ENCODE results near the gene FRRS1. TPM values are rescaled to one million over a fixed set of nuclear protein-coding genes. Genes with fewer than 3 reads are reported as not detected.

FRRS1 gene
- polyA plus RNA-seq, 4 donors, result 0.45 to 8.4 (median 1.7) TPM

GRCh38 chr1:99749504-99750347 is 16.7 kb downstream of the FRRS1 start:
- peaks cover 0 to 7% (median 0%) of the 10 kb centered on the region in 3 donors for H3K4me1 ChIP-seq (ENCODE audit: control insufficient read depth in 3 of 3, insufficient read depth in 2 of 3, low read depth in 1 of 3, low read length in 2 of 3)
- FAIRE-seq, result no peak
- peaks cover 0 to 8% (median 2%) of the 10 kb centered on the region in 3 donors for H3K36me3 ChIP-seq (ENCODE audit: control insufficient read depth in 3 of 3, insufficient read depth in 2 of 3, low read depth in 1 of 3, low read length in 3 of 3)
- H3K27me3 ChIP-seq (ENCODE audit: control insufficient read depth in 3 of 3, insufficient read depth in 3 of 3, low read length in 3 of 3), result no peaks in the 10 kb centered on the region
- DNase-seq, result no peak
- H3K4me3 ChIP-seq (ENCODE audit: low read depth in 1 of 3, low read length in 3 of 3), result no peak overlapping the region
- 60 to 77% (median 65%) methylated on average over 2 of the region's 2 CpGs for WGBS, 3 donors
- no peak overlapping the region for H3K27ac ChIP-seq (ENCODE audit: low read depth in 1 of 3, low read length in 2 of 3)
- H3K9me3 ChIP-seq (ENCODE audit: control insufficient read depth in 2 of 2, insufficient read depth in 1 of 2, low read depth in 1 of 2, low read length in 1 of 2), result no peaks in the 10 kb centered on the region

- Histone ChIP-seq H3K4me1 (ENCODE audit: control insufficient read depth in 3 of 3, insufficient read depth in 2 of 3, low read depth in 1 of 3, low read length in 2 of 3) (peaks cover 0 to 7% (median 0%) of the 10 kb centered on the region in 3 donors), H3K4me3 (ENCODE audit: low read depth in 1 of 3, low read length in 3 of 3) (no peak overlapping the region), H3K36me3 (ENCODE audit: control insufficient read depth in 3 of 3, insufficient read depth in 2 of 3, low read depth in 1 of 3, low read length in 3 of 3) (peaks cover 0 to 10% (median 2%) of the 10 kb centered on the region in 3 donors), H3K9me3 (ENCODE audit: control insufficient read depth in 2 of 2, insufficient read depth in 1 of 2, low read depth in 1 of 2, low read length in 1 of 2) (no peaks in the 10 kb centered on the region), H3K27me3 (ENCODE audit: control insufficient read depth in 3 of 3, insufficient read depth in 3 of 3, low read length in 3 of 3) (no peaks in the 10 kb centered on the region), H3K27ac (ENCODE audit: low read depth in 1 of 3, low read length in 2 of 3) (no peak overlapping the region)
- FAIRE-seq, result no peak
- WGBS, 3 donors, result 13 to 69% (median 26%) methylated on average over 2 of the region's 2 CpGs
- peak; percentile 62 to 89 for DNase-seq
Measured at GRCh38 chr1:99748419-99748818, 18.0 kb downstream of the FRRS1 start.

- Histone ChIP-seq H3K27ac (ENCODE audit: low read depth in 1 of 3, low read length in 2 of 3) (no peak overlapping the region), H3K4me1 (ENCODE audit: control insufficient read depth in 3 of 3, insufficient read depth in 2 of 3, low read depth in 1 of 3, low read length in 2 of 3) (peaks cover 0 to 5% (median 0%) of the 10 kb centered on the region in 3 donors), H3K9me3 (ENCODE audit: control insufficient read depth in 2 of 2, insufficient read depth in 1 of 2, low read depth in 1 of 2, low read length in 1 of 2) (no peaks in the 10 kb centered on the region), H3K4me3 (ENCODE audit: low read depth in 1 of 3, low read length in 3 of 3) (no peak overlapping the region), H3K27me3 (ENCODE audit: control insufficient read depth in 3 of 3, insufficient read depth in 3 of 3, low read length in 3 of 3) (no peaks in the 10 kb centered on the region), H3K36me3 (ENCODE audit: control insufficient read depth in 3 of 3, insufficient read depth in 2 of 3, low read depth in 1 of 3, low read length in 3 of 3) (peaks cover 0 to 10% (median 2%) of the 10 kb centered on the region in 3 donors)
- FAIRE-seq (no peak), DNase-seq (no peak)
- 83 to 93% (median 88%) methylated on average over 2 of the region's 2 CpGs for WGBS, 3 donors
Measured at GRCh38 chr1:99745684-99746083, 20.8 kb downstream of the FRRS1 start.

- no peak for FAIRE-seq
Measured at GRCh38 chr1:99745061-99745460, 21.4 kb downstream of the FRRS1 start.

GRCh38 chr1:99740141-99740540 is 26.3 kb downstream of the FRRS1 start:
- FAIRE-seq (no peak), DNase-seq (no peak)
- Histone ChIP-seq H3K27ac (ENCODE audit: low read depth in 1 of 3, low read length in 2 of 3) (no peak overlapping the region), H3K4me3 (ENCODE audit: low read depth in 1 of 3, low read length in 3 of 3) (no peak overlapping the region), H3K36me3 (ENCODE audit: control insufficient read depth in 3 of 3, insufficient read depth in 2 of 3, low read depth in 1 of 3, low read length in 3 of 3) (peaks cover 2 to 11% (median 3%) of the 10 kb centered on the region in 3 donors), H3K4me1 (ENCODE audit: control insufficient read depth in 3 of 3, insufficient read depth in 2 of 3, low read depth in 1 of 3, low read length in 2 of 3) (peaks cover 0 to 4% (median 0%) of the 10 kb centered on the region in 3 donors), H3K27me3 (ENCODE audit: control insufficient read depth in 3 of 3, insufficient read depth in 3 of 3, low read length in 3 of 3) (no peaks in the 10 kb centered on the region), H3K9me3 (ENCODE audit: control insufficient read depth in 2 of 2, insufficient read depth in 1 of 2, low read depth in 1 of 2, low read length in 1 of 2) (no peaks in the 10 kb centered on the region)
- whole genome bisulfite sequencing, 3 donors, result 64 to 83% (median 80%) methylated on average over 1 of the region's 1 CpG

More at GRCh38 chr1:99745061-99745460, 21.4 kb downstream of the FRRS1 start:
- H3K36me3 ChIP-seq (ENCODE audit: control insufficient read depth in 3 of 3, insufficient read depth in 2 of 3, low read depth in 1 of 3, low read length in 3 of 3), result peaks cover 0 to 11% (median 2%) of the 10 kb centered on the region in 3 donors
- no peak overlapping the region for H3K27ac ChIP-seq (ENCODE audit: low read depth in 1 of 3, low read length in 2 of 3)
- no peaks in the 10 kb centered on the region for H3K27me3 ChIP-seq (ENCODE audit: control insufficient read depth in 3 of 3, insufficient read depth in 3 of 3, low read length in 3 of 3)
- H3K9me3 ChIP-seq (ENCODE audit: control insufficient read depth in 2 of 2, insufficient read depth in 1 of 2, low read depth in 1 of 2, low read length in 1 of 2), result no peaks in the 10 kb centered on the region
- WGBS, 3 donors, result 89 to 94% (median 93%) methylated on average over 7 of the region's 7 CpGs
- no peak overlapping the region for H3K4me3 ChIP-seq (ENCODE audit: low read depth in 1 of 3, low read length in 3 of 3)
- peaks cover 0 to 5% (median 0%) of the 10 kb centered on the region in 3 donors for H3K4me1 ChIP-seq (ENCODE audit: control insufficient read depth in 3 of 3, insufficient read depth in 2 of 3, low read depth in 1 of 3, low read length in 2 of 3)
- no peak for DNase-seq

GRCh38 chr1:99738858-99739465 is 27.5 kb downstream of the FRRS1 start:
- no peak for FAIRE-seq
- no peaks in the 10 kb centered on the region for H3K27me3 ChIP-seq (ENCODE audit: control insufficient read depth in 3 of 3, insufficient read depth in 3 of 3, low read length in 3 of 3)
- H3K27ac ChIP-seq (ENCODE audit: low read depth in 1 of 3, low read length in 2 of 3), result no peak overlapping the region
- H3K36me3 ChIP-seq (ENCODE audit: control insufficient read depth in 3 of 3, insufficient read depth in 2 of 3, low read depth in 1 of 3, low read length in 3 of 3), result peaks cover 2 to 8% (median 3%) of the 10 kb centered on the region in 3 donors
- 16 to 57% (median 36%) methylated on average over 6 of the region's 6 CpGs for WGBS, 3 donors
- H3K9me3 ChIP-seq (ENCODE audit: control insufficient read depth in 2 of 2, insufficient read depth in 1 of 2, low read depth in 1 of 2, low read length in 1 of 2), result no peaks in the 10 kb centered on the region
- H3K4me1 ChIP-seq (ENCODE audit: control insufficient read depth in 3 of 3, insufficient read depth in 2 of 3, low read depth in 1 of 3, low read length in 2 of 3), result peaks cover 0 to 4% (median 0%) of the 10 kb centered on the region in 3 donors
- peak; percentile 56 to 68 for DNase-seq
- no peak overlapping the region for H3K4me3 ChIP-seq (ENCODE audit: low read depth in 1 of 3, low read length in 3 of 3)

GRCh38 chr1:99737016-99737415 is 29.4 kb downstream of the FRRS1 start:
- Histone ChIP-seq H3K27ac (ENCODE audit: low read depth in 1 of 3, low read length in 2 of 3) (no peak overlapping the region), H3K9me3 (ENCODE audit: control insufficient read depth in 2 of 2, insufficient read depth in 1 of 2, low read depth in 1 of 2, low read length in 1 of 2) (no peaks in the 10 kb centered on the region)
- FAIRE-seq, result no peak

GRCh38 chr1:99735852-99736251 is 30.6 kb downstream of the FRRS1 start:
- Histone ChIP-seq H3K27me3 (ENCODE audit: control insufficient read depth in 3 of 3, insufficient read depth in 3 of 3, low read length in 3 of 3) (no peaks in the 10 kb centered on the region), H3K36me3 (ENCODE audit: control insufficient read depth in 3 of 3, insufficient read depth in 2 of 3, low read depth in 1 of 3, low read length in 3 of 3) (peaks cover 2 to 8% (median 3%) of the 10 kb centered on the region in 3 donors), H3K4me3 (ENCODE audit: low read depth in 1 of 3, low read length in 3 of 3) (no peak overlapping the region), H3K9me3 (ENCODE audit: control insufficient read depth in 2 of 2, insufficient read depth in 1 of 2, low read depth in 1 of 2, low read length in 1 of 2) (no peaks in the 10 kb centered on the region), H3K27ac (ENCODE audit: low read depth in 1 of 3, low read length in 2 of 3) (no peak overlapping the region), H3K4me1 (ENCODE audit: control insufficient read depth in 3 of 3, insufficient read depth in 2 of 3, low read depth in 1 of 3, low read length in 2 of 3) (peaks cover 0 to 4% (median 0%) of the 10 kb centered on the region in 3 donors)
- WGBS, 3 donors, result 67 to 90% (median 73%) methylated on average over 2 of the region's 2 CpGs
- no peak for FAIRE-seq
- DNase-seq, result no peak

More at GRCh38 chr1:99737016-99737415, 29.4 kb downstream of the FRRS1 start:
- DNase-seq, result peak; percentile 23 to 44
- H3K4me1 ChIP-seq (ENCODE audit: control insufficient read depth in 3 of 3, insufficient read depth in 2 of 3, low read depth in 1 of 3, low read length in 2 of 3), result peaks cover 0 to 4% (median 0%) of the 10 kb centered on the region in 3 donors
- WGBS, 3 donors, result 44 to 76% (median 60%) methylated on average over 4 of the region's 4 CpGs
- H3K27me3 ChIP-seq (ENCODE audit: control insufficient read depth in 3 of 3, insufficient read depth in 3 of 3, low read length in 3 of 3), result no peaks in the 10 kb centered on the region
- peaks cover 2 to 8% (median 3%) of the 10 kb centered on the region in 3 donors for H3K36me3 ChIP-seq (ENCODE audit: control insufficient read depth in 3 of 3, insufficient read depth in 2 of 3, low read depth in 1 of 3, low read length in 3 of 3)
- no peak overlapping the region for H3K4me3 ChIP-seq (ENCODE audit: low read depth in 1 of 3, low read length in 3 of 3)
